NCI-H82 treated with DMSO at 0.1 percent for 48 hours (cell line): ENCODE results near the gene MTUS2.

ENCODE experiments used
- DNase-seq: peaks from one replicate; lab custom pipeline; 2025; ENCODE audit not compliant: unreplicated experiment; lab: John Stamatoyannopoulos, UW

MTUS2 gene

GRCh38 chr13:28856287-28856686 lies 36.1 kb downstream of the MTUS2 start:
- DNase-seq, result no peak

- DNase-seq, result no peak
Measured at GRCh38 chr13:28859069-28859468, 38.9 kb downstream of the MTUS2 start.

GRCh38 chr13:28859717-28860116 lies 39.6 kb downstream of the MTUS2 start:
- DNase-seq, result no peak

GRCh38 chr13:28864544-28864943 lies 44.4 kb downstream of the MTUS2 start:
- no peak for DNase-seq

GRCh38 chr13:28865149-28865744 lies 45.1 kb downstream of the MTUS2 start:
- DNase-seq, result no peak

- no peak for DNase-seq
Measured at GRCh38 chr13:28865951-28866350, 45.8 kb downstream of the MTUS2 start.

GRCh38 chr13:28866932-28867331 lies 46.8 kb downstream of the MTUS2 start:
- no peak for DNase-seq

- DNase-seq, result no peak
Measured at GRCh38 chr13:28867564-28867963, 47.4 kb downstream of the MTUS2 start.

GRCh38 chr13:28872427-28873176 lies 52.5 kb downstream of the MTUS2 start:
- DNase-seq, result no peak

- no peak for DNase-seq
Measured at GRCh38 chr13:28875846-28876615, 55.9 kb downstream of the MTUS2 start.

GRCh38 chr13:28877408-28877807 lies 57.3 kb downstream of the MTUS2 start:
- no peak for DNase-seq

- DNase-seq, result no peak
Measured at GRCh38 chr13:28885181-28885580, 65.0 kb downstream of the MTUS2 start.

- DNase-seq, result no peak
Measured at GRCh38 chr13:28889086-28889732, 69.1 kb downstream of the MTUS2 start.

GRCh38 chr13:28890712-28891111 lies 70.6 kb downstream of the MTUS2 start:
- DNase-seq, result no peak

- no peak for DNase-seq
Measured at GRCh38 chr13:28918030-28918429, 97.9 kb downstream of the MTUS2 start.

- no peak for DNase-seq
Measured at GRCh38 chr13:28922341-28922740, 102.2 kb downstream of the MTUS2 start.

GRCh38 chr13:28935104-28935503 lies 115.0 kb downstream of the MTUS2 start:
- no peak for DNase-seq

GRCh38 chr13:28942906-28943305 lies 122.8 kb downstream of the MTUS2 start:
- DNase-seq, result no peak

- no peak for DNase-seq
Measured at GRCh38 chr13:28953714-28954418, 133.7 kb downstream of the MTUS2 start.

- no peak for DNase-seq
Measured at GRCh38 chr13:28954419-28954725, 134.2 kb downstream of the MTUS2 start.

GRCh38 chr13:28954810-28955209 lies 134.7 kb downstream of the MTUS2 start:
- DNase-seq, result no peak
